Lung (tissue), 12 donors: ENCODE results near the gene ANKFY1. TPM values are rescaled to one million over a fixed set of nuclear protein-coding genes. Genes with fewer than 3 reads are reported as not detected.
A peak's percentile ranks its signal among the peaks of the same experiment; 100 is the strongest.

Experiments
- ATAC-seq: fragments of 200-7000 bp; cut with Tn5 transposase; one replicate; pipeline ENCODE4 v1.9.1; 2020; ENCODE audit warnings: moderate number of reproducible peaks; ENCODE audit not compliant: insufficient read depth, low FRiP score
- DNase-seq, 3 donors: peaks; one replicate each; pipeline ENCODE4 v3.0.0-alpha.2; 2013 to 2017
- H3K27ac ChIP-seq, 2 donors: one replicate each; pipeline ENCODE4 v1.5.1; 2013; ENCODE audit warnings: mild to moderate bottlenecking in 2 of 2, moderate library complexity in 2 of 2, control low read depth in 1 of 2, inconsistent platforms in 1 of 2, low read depth in 1 of 2, low read length in 1 of 2
- H3K27me3 ChIP-seq, 3 donors: one replicate each; pipeline ENCODE4 v1.5.1; 2013; ENCODE audit warnings: low read length in 2 of 3; ENCODE audit not compliant: control insufficient read depth in 3 of 3, insufficient read depth in 3 of 3
- H3K36me3 ChIP-seq, 4 donors: one replicate each; pipeline ENCODE4 v1.5.1; 2013; ENCODE audit warnings: low read length in 4 of 4, mild to moderate bottlenecking in 1 of 4, moderate library complexity in 1 of 4; ENCODE audit not compliant: control insufficient read depth in 4 of 4, insufficient read depth in 4 of 4
- H3K4me1 ChIP-seq, 5 donors: one replicate each; pipeline ENCODE4 v1.5.1; 2013; ENCODE audit warnings: low read length in 5 of 5, mild to moderate bottlenecking in 2 of 5, moderate library complexity in 1 of 5; ENCODE audit not compliant: control insufficient read depth in 5 of 5, insufficient read depth in 5 of 5
- H3K4me3 ChIP-seq: one replicate; pipeline ENCODE4 v1.5.1; 2013; ENCODE audit warnings: mild to moderate bottlenecking, control low read depth, moderate library complexity
- H3K9ac ChIP-seq, 2 donors: one replicate each; pipeline ENCODE4 v1.5.1; 2013; ENCODE audit warnings: low read length in 2 of 2, control low read depth in 1 of 2; ENCODE audit not compliant: insufficient read depth in 1 of 2
- H3K9me3 ChIP-seq, 4 donors: one replicate each; pipeline ENCODE4 v1.5.1; 2013; ENCODE audit warnings: low read length in 3 of 4, mild to moderate bottlenecking in 1 of 4, moderate library complexity in 1 of 4; ENCODE audit not compliant: control insufficient read depth in 4 of 4, insufficient read depth in 3 of 4
- CTCF ChIP-seq: IDR thresholded peaks from 2 replicates; pipeline ENCODE4 v1.5.1; 2012; ENCODE audit warnings: mild to moderate bottlenecking; ENCODE audit errors: control extremely low read depth, extremely low read depth
- WGBS, 2 donors: extraction: QIAGEN DNeasy Blood & Tissue Kit; methylation state at CpG; one replicate each; pipeline ENCODE4 v1.1.7; 2013; 5-methylcytosine and 5-hydroxymethylcytosine counted together
- polyA plus RNA-seq, 2 donors: library from polyadenylated mRNA; stranded (reverse); fragments of 200-250 nt; gene quantifications; one replicate each; pipeline ENCODE4 v1.2.1, GENCODE V29; 2013
- total RNA-seq, 2 donors: library from RNA; depleted of rRNA in 1 of 2; stranded (reverse); fragments of >200 nt in 1 of 2; gene quantifications; one replicate each; pipeline ENCODE4 v1.2.1, GENCODE V29; 2014 to 2021
- donor health status: control.
- donor health status: control.
- donor health status: Bipolar disorder and iron deficiency.
- donor health status: healthy.
- donor health status: DM: yes; HTN: yes; CAD: no.

ANKFY1 gene
- total and polyA plus RNA-seq, 4 donors = 11.4 to 60.2 (median 38.8) TPM

- H3K9ac ChIP-seq = no peak overlapping the region
- peak overlapping the region in 1 of 2 donors; percentile 33 for H3K27ac ChIP-seq
- peaks cover 4 to 30% (median 9%) of the 10 kb centered on the region in 5 donors for H3K4me1 ChIP-seq
- 34 to 67% methylated on average over 1 of the region's 1 CpG for WGBS, 2 donors
- ATAC-seq (no peak), DNase-seq (no peak)
- no peak for TF ChIP-seq CTCF
- no peak overlapping the region for H3K4me3 ChIP-seq
- no peaks in the 10 kb centered on the region for H3K9me3 ChIP-seq
- no peaks in the 10 kb centered on the region for H3K27me3 ChIP-seq
- H3K36me3 ChIP-seq = peaks cover 0 to 6% (median 4%) of the 10 kb centered on the region in 4 donors
These were observed 46.1 kb upstream of the ANKFY1 start for GRCh38 chr17:4309897-4310296.

GRCh38 chr17:4307179-4307930 lies 43.6 kb upstream of the ANKFY1 start:
- peaks cover 5 to 23% (median 18%) of the 10 kb centered on the region in 5 donors for H3K4me1 ChIP-seq

GRCh38 chr17:4305224-4305623 lies 41.4 kb upstream of the ANKFY1 start:
- DNase-seq (no peak), ATAC-seq (no peak)
- Histone ChIP-seq H3K4me1 (peaks cover 5 to 25% (median 13%) of the 10 kb centered on the region in 5 donors), H3K27ac (no peak overlapping the region), H3K4me3 (no peak overlapping the region), H3K27me3 (no peaks in the 10 kb centered on the region), H3K9me3 (peaks cover 0 to 2% (median 0%) of the 10 kb centered on the region in 4 donors), H3K36me3 (peaks cover 3 to 16% (median 5%) of the 10 kb centered on the region in 4 donors), H3K9ac (no peak overlapping the region)
- 94 to 97% methylated on average over 7 of the region's 7 CpGs for WGBS, 2 donors
- TF ChIP-seq CTCF = no peak

More at GRCh38 chr17:4307179-4307930, 43.6 kb upstream of the ANKFY1 start:
- Histone ChIP-seq H3K36me3 (peaks cover 2 to 6% (median 4%) of the 10 kb centered on the region in 4 donors), H3K9me3 (no peaks in the 10 kb centered on the region), H3K27ac (no peak overlapping the region), H3K9ac (no peak overlapping the region), H3K4me3 (no peak overlapping the region), H3K27me3 (no peaks in the 10 kb centered on the region)
- DNase-seq = no peak
- WGBS, 2 donors = 92 to 93% methylated on average over 7 of the region's 7 CpGs
- TF ChIP-seq CTCF = no peak
- ATAC-seq = no peak
